Measurements from ENCODE around the gene NUB1.

- TF ChIP-seq ZNF274 (IDR thresholded peaks at IDR 0.05; ENCODE audit: low read depth, low read length) = no peak
- no peak for TF ChIP-seq SUZ12 (IDR thresholded peaks at IDR 0.05; ENCODE audit: extremely low read depth, insufficient read depth, insufficient read length)
- no peak for TF ChIP-seq YY1 (IDR thresholded peaks at IDR 0.05; ENCODE audit: insufficient read depth, insufficient read length)
Measured at GRCh38 chr7:151306374-151306773, 35.2 kb upstream of the NUB1 start.

Measured in NT2/D1 (cell line).